Memory B cell (primary cell): ENCODE results near the gene TATDN2.
A peak's percentile ranks its signal among the peaks of the same experiment; 100 is the strongest.
"Not testable (repeated sequence)": the region's sequence is repeated elsewhere in the genome, so short reads cannot be mapped to it uniquely, and the experiment has no call there.

Source experiments
- ATAC-seq: fragments of 150-1000 bp; cut with Tn5 transposase; 2 replicates; pipeline ENCODE4 v1.10.0; 2021; ENCODE audit warnings: low read depth, mild to moderate bottlenecking, moderate library complexity
- DNase-seq, 2 donors: peaks; one replicate each; pipeline ENCODE4 v3.0.0; 2022; ENCODE audit warnings: low spot score in 2 of 2
- H3K27ac Mint-ChIP-seq: one replicate; pipeline ENCODE4 v1.8.0; 2022; ENCODE audit warnings: mild to moderate bottlenecking, moderate library complexity, mixed read lengths
- H3K27me3 Mint-ChIP-seq: one replicate; pipeline ENCODE4 v1.8.0; 2022; ENCODE audit warnings: mixed read lengths
- H3K36me3 Mint-ChIP-seq: one replicate; pipeline ENCODE4 v1.8.0; 2022; ENCODE audit warnings: mild to moderate bottlenecking, mixed read lengths
- H3K4me1 Mint-ChIP-seq: one replicate; pipeline ENCODE4 v1.8.0; 2022; ENCODE audit warnings: mixed read lengths
- H3K4me3 Mint-ChIP-seq: one replicate; pipeline ENCODE4 v1.8.0; 2022; ENCODE audit warnings: mild to moderate bottlenecking, moderate library complexity, mixed read lengths
- H3K9me3 Mint-ChIP-seq: one replicate; pipeline ENCODE4 v1.8.0; 2022; ENCODE audit warnings: mixed read lengths

The TATDN2 gene

GRCh38 chr3:10286133-10286524 lies 37.9 kb downstream of the TATDN2 start:
- H3K4me3 Mint-ChIP-seq = no peak overlapping the region
- ATAC-seq = no peak
- H3K36me3 Mint-ChIP-seq = peaks cover 3% of the 10 kb centered on the region
- no peak for DNase-seq
- H3K9me3 Mint-ChIP-seq = no peaks in the 10 kb centered on the region
- H3K27ac Mint-ChIP-seq = no peak overlapping the region
- no peaks in the 10 kb centered on the region for H3K27me3 Mint-ChIP-seq
- peaks cover 13% of the 10 kb centered on the region for H3K4me1 Mint-ChIP-seq

DNA sequence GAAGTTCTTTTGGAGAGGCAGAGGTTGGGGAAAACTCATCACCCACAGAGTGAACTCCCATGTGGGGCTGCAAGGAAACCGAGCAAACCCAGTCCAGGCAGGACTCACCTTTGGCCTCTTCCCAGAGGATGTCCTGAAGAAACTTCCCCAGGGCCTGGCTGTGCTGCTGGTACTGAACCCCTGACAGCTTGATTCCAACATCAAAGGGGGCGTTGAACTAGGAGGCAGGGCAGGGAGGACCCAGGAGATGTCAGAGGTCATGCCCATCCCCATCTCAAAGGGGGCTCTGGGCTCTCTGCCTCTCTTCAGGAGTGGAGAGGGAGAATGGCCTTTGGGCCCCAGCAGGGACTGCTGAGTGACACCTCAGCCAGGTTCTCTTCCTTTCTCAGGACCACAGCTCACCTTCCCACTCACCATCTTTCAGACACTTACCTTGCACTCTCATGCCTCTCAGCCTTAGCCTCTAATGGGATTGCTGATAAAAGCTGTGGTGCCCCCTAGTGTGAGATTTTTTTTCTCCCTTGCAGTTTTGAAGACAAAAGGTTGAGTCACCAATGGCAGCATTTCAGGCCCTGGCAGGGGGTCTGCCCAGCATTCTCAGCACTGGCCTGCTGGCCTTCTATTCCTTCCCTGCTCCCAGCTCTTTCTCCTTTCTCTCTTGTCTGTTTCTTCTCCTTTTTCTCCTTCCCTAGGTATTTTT lies 38.5 kb downstream of the TATDN2 start:
- H3K27ac Mint-ChIP-seq = no peak overlapping the region
- H3K4me3 Mint-ChIP-seq = no peak overlapping the region
- no peaks in the 10 kb centered on the region for H3K9me3 Mint-ChIP-seq
- ATAC-seq (peak; percentile 53), DNase-seq (peak; percentile 27 to 34)
- H3K4me1 Mint-ChIP-seq = peaks cover 16% of the 10 kb centered on the region
- no peaks in the 10 kb centered on the region for H3K27me3 Mint-ChIP-seq
- peaks cover 5% of the 10 kb centered on the region for H3K36me3 Mint-ChIP-seq

DNA sequence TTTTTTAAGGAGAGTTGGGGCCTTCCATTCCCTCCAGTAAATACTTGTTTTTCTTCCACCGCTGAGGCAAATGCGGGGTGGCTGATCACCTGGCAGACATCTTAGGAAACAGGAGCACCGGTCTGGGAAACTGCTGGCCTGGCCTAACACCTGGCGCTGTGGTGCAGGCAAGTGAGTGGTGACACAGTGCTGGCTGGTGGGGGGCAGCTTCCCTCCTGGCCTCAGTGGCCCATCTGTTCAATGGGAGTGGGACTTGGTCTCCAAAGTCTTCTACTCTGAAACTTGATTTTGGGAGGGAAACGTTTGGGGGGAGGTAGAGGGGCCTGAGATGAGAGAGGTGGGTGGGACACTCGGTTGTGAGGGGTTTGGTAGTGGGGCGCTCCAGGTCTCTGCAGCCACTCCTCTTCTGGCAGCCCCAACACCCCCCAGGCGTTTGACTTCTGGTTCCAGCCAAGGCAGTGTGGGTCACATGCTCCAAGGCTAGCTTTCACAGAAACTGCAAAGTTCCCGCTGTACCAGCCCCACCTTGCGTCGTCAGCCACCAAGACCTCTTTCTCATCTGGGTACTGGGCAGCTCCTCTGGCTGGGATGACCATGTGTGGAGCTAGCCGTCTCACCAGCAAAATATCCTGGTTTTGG lies 39.8 kb downstream of the TATDN2 start:
- Mint-ChIP-seq H3K4me1 (peaks cover 26% of the 10 kb centered on the region), H3K9me3 (no peaks in the 10 kb centered on the region), H3K4me3 (no peak overlapping the region), H3K36me3 (peaks cover 2% of the 10 kb centered on the region), H3K27me3 (no peaks in the 10 kb centered on the region), H3K27ac (no peak overlapping the region)
- no peak for DNase-seq
- ATAC-seq = no peak

DNA sequence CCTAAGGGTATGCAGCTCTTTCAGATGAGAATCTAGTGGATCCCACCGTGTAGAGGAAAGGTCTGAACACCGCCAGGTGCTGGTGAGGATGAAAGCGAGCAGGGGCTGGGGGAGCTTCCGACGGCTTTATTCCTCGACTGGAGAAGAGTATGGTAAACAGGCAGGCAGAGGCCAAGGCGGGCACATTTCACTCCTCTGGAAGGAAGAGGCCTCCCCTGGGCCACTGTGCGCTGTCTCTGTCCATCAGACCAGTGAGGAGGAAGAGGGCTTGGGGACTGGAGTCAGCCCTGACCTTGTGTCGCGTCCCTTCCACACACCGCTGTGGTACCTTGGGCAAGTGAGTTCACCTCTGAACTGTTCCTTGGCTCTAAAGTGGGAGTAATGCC lies 40.3 kb downstream of the TATDN2 start:
- peaks cover 26% of the 10 kb centered on the region for H3K4me1 Mint-ChIP-seq
- H3K36me3 Mint-ChIP-seq = peaks cover 2% of the 10 kb centered on the region
- H3K27ac Mint-ChIP-seq = no peak overlapping the region
- DNase-seq = no peak
- H3K9me3 Mint-ChIP-seq = no peaks in the 10 kb centered on the region
- H3K4me3 Mint-ChIP-seq = no peak overlapping the region
- H3K27me3 Mint-ChIP-seq = no peaks in the 10 kb centered on the region
- no peak for ATAC-seq

DNA sequence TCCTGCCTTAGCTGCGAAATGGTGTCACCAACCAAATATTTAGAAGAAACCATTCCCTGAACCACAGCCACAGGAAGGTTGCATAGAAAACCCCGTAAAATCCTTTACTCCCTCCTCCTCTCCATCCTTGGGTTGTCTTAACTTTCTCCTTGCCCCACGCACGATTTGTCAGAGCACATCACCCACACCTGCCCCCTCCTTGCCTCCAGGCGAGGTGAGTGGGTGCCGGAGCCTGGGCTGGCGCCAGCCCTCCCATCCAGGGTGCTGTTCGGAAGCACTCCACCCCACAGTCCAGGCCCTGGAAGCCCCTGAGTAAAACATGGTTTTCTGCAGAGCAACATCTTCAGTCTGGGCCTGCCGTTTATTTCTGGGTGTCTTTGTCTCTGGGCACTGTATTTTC lies 40.8 kb downstream of the TATDN2 start:
- Mint-ChIP-seq H3K27me3 (no peaks in the 10 kb centered on the region), H3K4me1 (peaks cover 27% of the 10 kb centered on the region), H3K4me3 (no peak overlapping the region), H3K36me3 (peaks cover 2% of the 10 kb centered on the region), H3K27ac (peak overlapping the region; percentile 41), H3K9me3 (no peaks in the 10 kb centered on the region)
- ATAC-seq (no peak), DNase-seq (no peak)

DNA sequence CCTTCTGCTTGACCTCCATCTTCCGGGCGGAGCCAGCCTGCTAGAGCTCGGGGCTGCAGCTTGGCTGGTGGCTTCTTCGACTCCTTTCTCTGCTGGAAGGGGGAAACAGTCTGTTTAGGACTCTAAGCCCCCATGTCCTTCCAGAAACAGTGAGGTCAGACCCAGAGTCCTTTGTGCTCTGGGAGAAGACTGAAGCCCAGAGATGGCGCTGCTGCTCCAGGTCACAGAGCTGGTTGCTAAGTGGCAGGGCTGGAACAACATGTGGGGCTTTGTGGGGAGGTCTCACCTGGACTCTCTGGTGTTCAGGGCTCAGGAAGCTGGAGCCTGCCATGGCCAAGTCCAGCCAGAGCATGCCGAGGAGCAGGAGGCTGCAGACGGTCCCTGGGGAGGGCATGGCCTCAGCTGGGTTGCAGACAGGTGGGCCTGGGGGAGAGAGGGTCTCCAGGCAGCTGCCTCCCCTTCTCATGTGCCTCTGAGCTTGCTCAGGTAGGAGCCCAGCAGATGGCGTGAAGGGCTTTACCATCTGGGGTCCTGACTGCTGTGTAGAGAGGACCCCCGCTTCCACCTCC lies 41.6 kb downstream of the TATDN2 start:
- ATAC-seq (no peak), DNase-seq (no peak)
- Mint-ChIP-seq H3K4me3 (no peak overlapping the region), H3K27ac (no peak overlapping the region), H3K27me3 (no peaks in the 10 kb centered on the region), H3K9me3 (no peaks in the 10 kb centered on the region), H3K4me1 (peaks cover 24% of the 10 kb centered on the region), H3K36me3 (peaks cover 2% of the 10 kb centered on the region)

- no peak overlapping the region for H3K27ac Mint-ChIP-seq
- H3K4me1 Mint-ChIP-seq = peaks cover 20% of the 10 kb centered on the region
- no peaks in the 10 kb centered on the region for H3K9me3 Mint-ChIP-seq
- no peak for ATAC-seq
- no peaks in the 10 kb centered on the region for H3K27me3 Mint-ChIP-seq
- no peak for DNase-seq
- no peak overlapping the region for H3K4me3 Mint-ChIP-seq
- H3K36me3 Mint-ChIP-seq = peaks cover 2% of the 10 kb centered on the region
These were observed 42.4 kb downstream of the TATDN2 start for GRCh38 chr3:10290481-10291176.

DNA sequence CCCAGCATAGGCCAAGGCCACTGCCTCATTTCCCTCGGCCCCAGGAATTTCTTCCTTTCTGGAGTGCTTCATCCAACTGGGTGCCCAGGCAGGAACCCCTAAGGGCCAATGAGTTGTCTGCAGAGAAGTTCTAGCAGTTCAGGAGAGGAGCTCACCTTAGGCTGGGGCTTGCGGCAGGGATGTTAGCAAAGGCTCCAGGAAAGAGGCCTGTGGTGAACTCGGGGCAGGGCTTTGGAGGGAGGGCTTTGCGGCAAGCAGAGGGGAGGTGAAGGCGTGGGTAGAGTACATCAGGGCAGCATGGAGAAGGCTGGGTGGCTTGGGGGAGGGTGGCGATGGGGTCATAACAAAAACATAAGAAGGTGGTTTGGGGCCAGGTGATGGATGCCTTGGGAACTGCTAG lies 43.4 kb downstream of the TATDN2 start:
- Mint-ChIP-seq H3K4me1 (peaks cover 20% of the 10 kb centered on the region), H3K4me3 (peak overlapping the region; percentile 73), H3K9me3 (no peaks in the 10 kb centered on the region), H3K27ac (peak overlapping the region; percentile 76), H3K27me3 (no peaks in the 10 kb centered on the region), H3K36me3 (peaks cover 4% of the 10 kb centered on the region)
- DNase-seq (no peak), ATAC-seq (no peak)

GRCh38 chr3:10292505-10293419 lies 44.5 kb downstream of the TATDN2 start, which contains the start of gene GHRL:
TSS of gene GHRL (minus strand) at chr3:10292947. CDS start at chr3:10290180, 2,767 bp downstream.
- ATAC-seq = peak; percentile 97
- peaks cover 7% of the 10 kb centered on the region for H3K36me3 Mint-ChIP-seq
- DNase-seq = peak; percentile 59 to 72
- no peaks in the 10 kb centered on the region for H3K9me3 Mint-ChIP-seq
- H3K27ac Mint-ChIP-seq = peak within 1 kb of the TSS; percentile 76
- H3K4me3 Mint-ChIP-seq = peak within 1 kb of the TSS; percentile 73
- H3K27me3 Mint-ChIP-seq = no peaks in the 10 kb centered on the region
- peaks cover 20% of the 10 kb centered on the region for H3K4me1 Mint-ChIP-seq

DNA sequence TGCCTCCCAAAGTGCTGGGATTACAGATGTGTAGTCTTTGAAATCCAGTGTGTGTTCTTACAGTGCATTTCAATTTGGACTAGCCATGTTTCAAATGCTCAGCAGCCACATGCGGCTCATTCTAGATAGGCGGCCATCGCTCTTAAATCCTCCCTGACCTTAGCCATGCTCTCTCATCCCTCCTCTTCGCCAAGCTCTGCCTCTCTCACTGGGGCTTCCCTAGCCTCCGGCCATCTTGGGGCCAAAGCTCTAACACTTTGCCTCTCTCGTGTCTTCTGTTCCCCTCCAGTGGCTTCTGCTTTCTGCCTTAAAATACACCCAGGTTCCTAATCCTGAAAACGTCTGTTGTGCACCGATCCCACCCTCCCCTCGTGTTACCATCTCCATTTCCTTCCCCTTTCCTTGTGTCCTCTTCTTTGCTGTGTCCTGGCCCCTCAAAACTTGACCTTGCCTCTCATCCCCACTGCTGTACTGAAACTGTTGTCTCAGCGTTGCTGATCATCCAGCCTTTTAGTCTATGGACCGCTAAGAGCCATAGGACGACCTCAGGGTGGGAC lies 45.8 kb downstream of the TATDN2 start:
- Mint-ChIP-seq H3K27me3 (no peaks in the 10 kb centered on the region), H3K27ac (peak overlapping the region; percentile 7)

DNA sequence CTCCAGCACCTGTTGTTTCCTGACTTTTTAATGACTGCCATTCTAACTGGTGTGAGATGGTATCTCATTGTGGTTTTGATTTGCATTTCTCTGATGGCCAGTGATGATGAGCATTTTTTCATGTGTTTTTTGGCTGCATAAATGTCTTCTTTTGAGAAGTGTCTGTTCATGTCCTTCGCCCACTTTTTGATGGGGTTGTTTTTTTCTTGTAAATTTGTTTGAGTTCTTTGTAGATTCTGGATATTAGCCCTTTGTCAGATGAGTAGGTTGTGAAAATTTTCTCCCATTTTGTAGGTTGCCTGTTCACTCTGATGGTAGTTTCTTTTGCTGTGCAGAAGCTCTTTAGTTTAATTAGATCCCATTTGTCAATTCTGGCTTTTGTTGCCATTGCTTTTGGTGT lies 49.8 kb downstream of the TATDN2 start:
- not testable (repeated sequence) for H3K27ac Mint-ChIP-seq, H3K27me3 Mint-ChIP-seq, ATAC-seq, H3K9me3 Mint-ChIP-seq, H3K4me3 Mint-ChIP-seq, DNase-seq
- H3K4me1 Mint-ChIP-seq = peaks cover 17% of the 10 kb centered on the region
- peaks cover 18% of the 10 kb centered on the region for H3K36me3 Mint-ChIP-seq

More for the DNA sequence above, 45.8 kb downstream of the TATDN2 start:
- DNase-seq (no peak), ATAC-seq (no peak)
- Mint-ChIP-seq H3K4me3 (peak overlapping the region; percentile 11), H3K4me1 (peaks cover 20% of the 10 kb centered on the region), H3K9me3 (no peaks in the 10 kb centered on the region), H3K36me3 (peaks cover 7% of the 10 kb centered on the region)

GRCh38 chr3:10299175-10299574 lies 50.9 kb downstream of the TATDN2 start:
- H3K9me3 Mint-ChIP-seq = no peaks in the 10 kb centered on the region

DNA sequence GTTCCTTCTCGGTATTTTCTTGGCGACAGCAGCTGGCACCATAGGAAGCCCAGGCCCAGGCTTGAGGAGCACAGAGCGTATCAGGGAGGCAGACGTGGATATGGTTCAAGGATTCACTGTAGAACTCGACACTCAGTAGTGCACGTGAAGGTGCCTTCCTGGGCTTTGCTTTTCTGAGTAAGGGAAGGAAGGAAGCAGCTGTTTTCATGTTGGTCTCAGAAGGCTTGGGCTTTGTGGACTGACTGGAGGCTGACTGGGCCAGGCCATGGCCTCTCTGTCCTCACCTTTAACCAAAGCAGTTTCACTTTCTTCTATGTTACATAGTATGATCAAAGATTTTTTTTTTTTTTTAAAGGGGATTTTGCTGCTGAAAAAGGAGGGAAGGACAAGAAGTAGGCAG lies 51.4 kb downstream of the TATDN2 start:
- peaks cover 12% of the 10 kb centered on the region for H3K4me1 Mint-ChIP-seq

More at GRCh38 chr3:10299175-10299574, 50.9 kb downstream of the TATDN2 start:
- Mint-ChIP-seq H3K27ac (peak overlapping the region; percentile 74), H3K4me1 (peaks cover 15% of the 10 kb centered on the region), H3K27me3 (no peaks in the 10 kb centered on the region), H3K4me3 (no peak overlapping the region), H3K36me3 (peaks cover 18% of the 10 kb centered on the region)
- no peak for ATAC-seq
- no peak for DNase-seq

More for the DNA sequence above, 51.4 kb downstream of the TATDN2 start:
- Mint-ChIP-seq H3K36me3 (peaks cover 18% of the 10 kb centered on the region), H3K9me3 (no peaks in the 10 kb centered on the region), H3K27me3 (no peaks in the 10 kb centered on the region), H3K27ac (peak overlapping the region; percentile 74), H3K4me3 (no peak overlapping the region)
- ATAC-seq (peak; percentile 38), DNase-seq (no peak)
